Karpas-422 (cell line): Measurements from ENCODE around the gene MOBP. TPM values are rescaled to one million over a fixed set of nuclear protein-coding genes. Genes with fewer than 3 reads are reported as not detected.

ENCODE experiments used
- DNase-seq: peaks from one replicate; pipeline ENCODE4 v3.0.0-alpha.2; 2015
- H2AFZ ChIP-seq: fragments of 200-600 bp; sonication (generic); 2 replicates; pipeline ENCODE4 v1.6.1; 2014; ENCODE audit warnings: antibody characterized with exemption, low read length, mixed read lengths
- H3K27ac ChIP-seq: fragments of 200-600 bp; sonication (generic); 2 replicates; pipeline ENCODE4 v1.5.1; 2014; ENCODE audit warnings: mild to moderate bottlenecking, low read length, moderate library complexity
- H3K27me3 ChIP-seq: fragments of 200-600 bp; sonication (generic); 2 replicates; pipeline ENCODE4 v1.6.1; 2014; ENCODE audit warnings: low read length, mixed read lengths
- H3K36me3 ChIP-seq: fragments of 200-600 bp; sonication (generic); 2 replicates; pipeline ENCODE4 v1.6.1; 2014; ENCODE audit warnings: low read length, mixed read lengths; ENCODE audit not compliant: insufficient read depth
- H3K4me1 ChIP-seq: fragments of 200-600 bp; sonication (generic); 2 replicates; pipeline ENCODE4 v1.6.1; 2014; ENCODE audit warnings: mild to moderate bottlenecking, low read length, mixed read lengths
- H3K4me2 ChIP-seq: fragments of 200-600 bp; sonication (generic); 2 replicates; pipeline ENCODE4 v1.6.1; 2014; ENCODE audit warnings: low read length, low read depth, mild to moderate bottlenecking; ENCODE audit not compliant: poor library complexity, severe bottlenecking
- H3K4me3 ChIP-seq: fragments of 200-600 bp; sonication (generic); 2 replicates; pipeline ENCODE4 v1.5.1; 2014; ENCODE audit warnings: mild to moderate bottlenecking, antibody characterized with exemption, low read length, mixed read lengths
- H3K79me2 ChIP-seq: fragments of 200-600 bp; sonication (generic); 2 replicates; pipeline ENCODE4 v1.6.1; 2014; ENCODE audit warnings: mild to moderate bottlenecking, low read length, mixed read lengths
- H3K9ac ChIP-seq: fragments of 200-600 bp; sonication (generic); 2 replicates; pipeline ENCODE4 v1.6.0; 2014; ENCODE audit warnings: low read length
- H3K9me2 ChIP-seq: fragments of 200-600 bp; sonication (generic), shearing (Covaris generic); replicated peaks from 2 replicates; pipeline ENCODE4 v1.6.0; 2014; ENCODE audit warnings: mild to moderate bottlenecking, low read length, moderate library complexity; ENCODE audit not compliant: insufficient read depth
- H3K9me3 ChIP-seq: fragments of 300-700, 200-600 bp; sonication (generic); 2 replicates; pipeline ENCODE4 v1.6.1; 2014; ENCODE audit warnings: low read length, mixed read lengths
- H4K20me1 ChIP-seq: fragments of 200-600 bp; sonication (generic); 2 replicates; pipeline ENCODE4 v1.6.1; 2014; ENCODE audit warnings: mild to moderate bottlenecking, antibody characterized with exemption, low read length, low read depth; ENCODE audit not compliant: insufficient read depth
- total RNA-seq: library from RNA; depleted of rRNA; stranded (reverse); fragments of >200 nt; shearing (Covaris generic); gene quantifications from 2 replicates; pipeline ENCODE4 v1.2.3, GENCODE V29; 2014; ENCODE audit warnings: low replicate concordance

The MOBP gene
- total RNA-seq, 1 experiment from 2014 or later, result not detected

DNA sequence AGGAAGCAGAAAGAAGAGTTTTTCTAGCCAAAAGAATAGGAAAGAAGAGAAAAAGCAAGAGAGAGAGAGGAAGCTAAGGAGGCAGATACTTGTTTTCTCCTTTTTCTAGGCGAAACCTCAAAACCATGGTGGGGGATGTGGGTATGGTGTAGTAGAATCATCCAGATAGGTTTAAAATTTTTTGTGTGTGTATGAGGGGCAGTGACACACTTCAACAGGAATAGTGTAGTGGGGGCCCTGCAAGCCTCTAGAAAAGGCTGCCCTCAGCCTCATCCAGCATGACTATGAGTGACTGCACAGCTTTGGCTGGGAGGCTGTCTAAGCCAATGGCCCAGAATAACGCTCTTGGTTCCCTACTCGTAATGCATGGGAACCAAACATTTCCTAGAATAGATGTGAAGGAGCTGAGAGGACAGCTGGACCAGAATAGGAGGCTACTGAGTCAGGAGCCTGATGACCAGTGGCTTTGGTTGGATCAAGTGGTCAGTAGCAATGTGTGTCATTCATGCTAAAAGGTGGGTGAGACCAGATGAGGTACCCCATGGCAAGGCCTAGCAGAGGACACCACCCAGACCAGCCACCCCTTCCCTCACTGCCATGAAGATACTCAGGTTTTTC, 24.4 kb downstream of the MOBP start:
- no peaks in the 10 kb centered on the region for H3K4me1 ChIP-seq
- H2AFZ ChIP-seq, result no peak overlapping the region
- H3K27ac ChIP-seq, result no peak overlapping the region
- H3K4me3 ChIP-seq, result no peak overlapping the region
- no peak for DNase-seq
- no peaks in the 10 kb centered on the region for H3K9me3 ChIP-seq
- H4K20me1 ChIP-seq, result no peaks in the 10 kb centered on the region
- no peak overlapping the region for H3K4me2 ChIP-seq
- H3K9me2 ChIP-seq, result no peaks in the 10 kb centered on the region
- no peaks in the 10 kb centered on the region for H3K36me3 ChIP-seq
- H3K9ac ChIP-seq, result no peak overlapping the region
- H3K79me2 ChIP-seq, result no peaks in the 10 kb centered on the region
- H3K27me3 ChIP-seq, result 0 out of 2 replicates have a peak, but pooled peaks cover 5% of the 10 kb centered on the region

- no peak for DNase-seq
- H4K20me1 ChIP-seq, result no peaks in the 10 kb centered on the region
- no peaks in the 10 kb centered on the region for H3K79me2 ChIP-seq
- no peak overlapping the region for H3K4me2 ChIP-seq
- H3K4me3 ChIP-seq, result no peak overlapping the region
- H3K9ac ChIP-seq, result no peak overlapping the region
- H3K36me3 ChIP-seq, result no peaks in the 10 kb centered on the region
- H2AFZ ChIP-seq, result no peak overlapping the region
- H3K27me3 ChIP-seq, result no peaks in the 10 kb centered on the region
- H3K4me1 ChIP-seq, result no peaks in the 10 kb centered on the region
- no peaks in the 10 kb centered on the region for H3K9me3 ChIP-seq
- H3K9me2 ChIP-seq, result no peaks in the 10 kb centered on the region
- no peak overlapping the region for H3K27ac ChIP-seq
Measured at GRCh38 chr3:39494781-39495180, 27.3 kb downstream of the MOBP start.

DNA sequence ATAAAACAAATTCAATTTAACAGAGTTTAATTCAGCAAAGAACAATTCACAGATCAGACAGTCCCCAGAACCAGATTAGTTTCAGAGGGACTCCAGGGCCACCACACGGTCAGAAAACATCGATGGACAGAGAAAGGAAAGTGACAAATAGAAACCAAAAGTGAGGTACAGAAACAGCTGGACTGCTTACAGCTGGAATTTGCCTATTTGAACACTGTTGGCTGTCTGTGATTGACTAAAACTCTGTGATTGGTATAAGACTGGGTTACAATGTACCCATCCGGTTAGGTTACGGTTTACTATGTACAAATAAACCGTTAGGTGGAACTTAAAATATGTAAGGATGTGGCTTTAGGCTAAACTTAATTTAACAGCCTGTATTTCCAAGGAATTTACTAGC, 30.3 kb downstream of the MOBP start:
- no peak for DNase-seq
- no peak overlapping the region for H3K9ac ChIP-seq
- no peak overlapping the region for H3K4me3 ChIP-seq
- no peaks in the 10 kb centered on the region for H3K9me3 ChIP-seq
- no peak overlapping the region for H2AFZ ChIP-seq
- no peaks in the 10 kb centered on the region for H3K9me2 ChIP-seq
- no peak overlapping the region for H3K27ac ChIP-seq
- H4K20me1 ChIP-seq, result no peaks in the 10 kb centered on the region
- no peaks in the 10 kb centered on the region for H3K36me3 ChIP-seq
- H3K4me1 ChIP-seq, result no peaks in the 10 kb centered on the region
- H3K4me2 ChIP-seq, result no peak overlapping the region
- no peaks in the 10 kb centered on the region for H3K27me3 ChIP-seq
- H3K79me2 ChIP-seq, result no peaks in the 10 kb centered on the region

DNA sequence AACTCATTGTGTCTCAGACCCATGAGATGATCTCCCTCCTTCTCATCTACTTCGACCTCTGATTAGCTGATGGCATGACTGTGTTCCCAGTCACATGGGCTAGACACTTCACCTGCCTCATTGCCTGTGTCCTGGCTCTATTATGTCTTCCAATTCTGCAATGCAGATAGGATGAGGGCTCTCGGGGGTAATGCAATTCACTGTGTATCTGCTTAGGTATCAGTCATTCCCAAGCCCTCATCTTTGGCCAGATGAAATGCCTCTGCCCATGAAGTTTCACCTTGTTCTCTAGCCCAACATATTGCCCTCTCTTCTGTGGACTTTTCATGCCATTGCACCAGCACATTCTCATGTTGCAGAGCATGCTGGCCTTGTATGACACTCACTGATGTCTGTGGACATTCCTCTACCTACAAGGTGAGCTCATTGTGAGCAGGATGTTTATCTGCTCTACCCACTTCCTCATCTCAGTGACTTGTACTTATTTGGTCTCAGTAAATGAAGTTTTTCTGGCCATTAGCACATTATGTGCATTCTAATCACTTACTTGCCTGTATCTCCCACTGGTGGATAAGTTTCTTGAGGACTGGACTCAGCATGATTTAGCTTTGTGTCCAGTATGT, 32.3 kb downstream of the MOBP start:
- no peak overlapping the region for H2AFZ ChIP-seq
- no peak for DNase-seq
- H3K36me3 ChIP-seq, result no peaks in the 10 kb centered on the region
- no peaks in the 10 kb centered on the region for H3K79me2 ChIP-seq
- H3K27ac ChIP-seq, result no peak overlapping the region
- H3K4me2 ChIP-seq, result no peak overlapping the region
- no peaks in the 10 kb centered on the region for H3K4me1 ChIP-seq
- no peaks in the 10 kb centered on the region for H3K9me3 ChIP-seq
- H3K9me2 ChIP-seq, result no peaks in the 10 kb centered on the region
- H3K4me3 ChIP-seq, result no peak overlapping the region
- H3K27me3 ChIP-seq, result no peaks in the 10 kb centered on the region
- no peaks in the 10 kb centered on the region for H4K20me1 ChIP-seq
- no peak overlapping the region for H3K9ac ChIP-seq

DNA sequence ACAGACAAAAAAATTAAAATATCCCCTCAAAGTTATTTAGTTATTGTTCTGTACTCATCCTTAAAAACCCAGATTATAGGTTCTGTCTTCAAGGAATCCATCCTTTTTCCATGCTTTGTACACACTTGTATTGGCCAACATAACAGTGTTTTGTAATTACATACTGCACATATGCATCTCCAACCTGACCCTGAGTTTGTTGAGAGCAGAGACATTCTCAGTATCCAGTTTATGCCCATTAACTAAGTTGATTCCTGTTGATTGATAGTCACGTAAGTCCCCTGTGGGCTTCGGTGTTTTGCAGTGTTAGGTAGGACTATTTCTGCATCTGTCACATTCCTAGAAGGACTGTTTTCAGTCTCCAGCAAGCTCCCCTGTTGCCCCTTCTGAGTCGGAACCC, 33.6 kb downstream of the MOBP start:
- Histone ChIP-seq H3K4me3 (no peak overlapping the region), H3K27me3 (no peaks in the 10 kb centered on the region), H3K79me2 (no peaks in the 10 kb centered on the region), H3K9me2 (no peaks in the 10 kb centered on the region), H3K4me1 (no peaks in the 10 kb centered on the region), H3K9me3 (no peaks in the 10 kb centered on the region), H3K27ac (no peak overlapping the region), H3K4me2 (no peak overlapping the region), H4K20me1 (no peaks in the 10 kb centered on the region), H2AFZ (no peak overlapping the region), H3K36me3 (no peaks in the 10 kb centered on the region), H3K9ac (no peak overlapping the region)
- no peak for DNase-seq

DNA sequence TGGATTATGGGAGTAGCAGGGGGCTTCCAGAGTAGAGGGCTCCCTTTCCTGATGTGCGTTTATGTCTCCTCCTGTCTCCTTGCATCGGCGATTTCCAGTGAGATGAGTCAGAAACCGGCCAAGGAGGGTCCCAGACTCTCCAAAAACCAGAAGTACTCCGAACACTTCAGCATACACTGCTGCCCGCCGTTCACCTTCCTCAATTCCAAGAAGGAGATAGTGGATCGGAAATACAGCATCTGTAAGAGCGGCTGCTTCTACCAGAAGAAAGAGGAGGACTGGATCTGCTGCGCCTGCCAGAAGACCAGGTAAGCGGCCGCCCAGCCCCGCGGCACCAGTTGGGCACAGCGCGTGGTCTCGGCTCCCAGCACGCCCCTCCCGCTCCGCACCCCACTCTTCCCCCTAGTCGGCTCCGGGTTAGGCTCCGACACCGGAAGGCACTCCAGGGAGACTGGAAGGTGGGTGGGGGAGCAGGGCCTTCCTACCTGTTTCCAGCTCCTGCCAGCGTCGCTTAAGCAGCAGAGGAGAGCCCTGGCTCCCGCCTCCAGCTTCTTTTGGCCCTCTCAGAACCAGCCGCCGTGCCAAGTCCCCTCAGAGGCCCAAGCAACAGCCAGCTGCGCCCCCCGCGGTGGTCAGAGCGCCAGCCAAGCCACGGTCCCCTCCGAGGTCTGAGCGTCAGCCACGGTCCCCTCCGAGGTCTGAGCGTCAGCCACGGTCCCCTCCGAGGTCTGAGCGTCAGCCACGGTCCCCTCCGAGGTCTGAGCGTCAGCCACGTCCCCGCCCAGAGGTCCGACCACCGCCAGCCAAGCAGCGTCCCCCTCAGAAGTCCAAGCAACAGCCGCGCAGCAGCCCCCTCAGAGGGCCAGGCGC, 34.7 kb downstream of the MOBP start:
- Histone ChIP-seq H3K4me3 (no peak overlapping the region), H2AFZ (no peak overlapping the region), H3K27me3 (no peaks in the 10 kb centered on the region), H3K9me2 (no peaks in the 10 kb centered on the region), H3K4me2 (no peak overlapping the region), H3K4me1 (no peaks in the 10 kb centered on the region), H3K36me3 (no peaks in the 10 kb centered on the region), H3K79me2 (no peaks in the 10 kb centered on the region), H3K9me3 (no peaks in the 10 kb centered on the region), H3K9ac (no peak overlapping the region), H3K27ac (no peak overlapping the region), H4K20me1 (no peaks in the 10 kb centered on the region)
- no peak for DNase-seq

DNA sequence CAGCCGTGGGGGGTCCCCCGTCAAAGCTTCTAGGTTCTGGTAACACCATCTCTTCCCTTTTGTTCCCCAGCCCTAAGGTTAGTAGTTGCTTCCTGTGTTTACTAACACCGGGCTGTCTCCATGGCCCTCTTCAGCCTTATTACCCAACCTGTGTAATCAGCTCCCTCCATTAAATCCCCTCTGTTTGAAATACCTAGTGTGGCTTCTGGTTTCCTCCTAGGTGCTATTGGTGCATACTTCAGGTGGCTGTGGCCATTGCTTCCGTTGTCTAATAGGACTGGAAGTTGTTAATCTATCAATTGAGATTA, 35.3 kb downstream of the MOBP start:
- H3K27me3 ChIP-seq, result no peaks in the 10 kb centered on the region
- H3K9ac ChIP-seq, result no peak overlapping the region
- H3K27ac ChIP-seq, result no peak overlapping the region
- H3K9me3 ChIP-seq, result no peaks in the 10 kb centered on the region
- no peaks in the 10 kb centered on the region for H4K20me1 ChIP-seq
- no peak for DNase-seq
- no peak overlapping the region for H2AFZ ChIP-seq
- H3K79me2 ChIP-seq, result no peaks in the 10 kb centered on the region
- no peaks in the 10 kb centered on the region for H3K4me1 ChIP-seq
- no peak overlapping the region for H3K4me3 ChIP-seq
- no peaks in the 10 kb centered on the region for H3K9me2 ChIP-seq
- H3K4me2 ChIP-seq, result no peak overlapping the region
- H3K36me3 ChIP-seq, result no peaks in the 10 kb centered on the region

DNA sequence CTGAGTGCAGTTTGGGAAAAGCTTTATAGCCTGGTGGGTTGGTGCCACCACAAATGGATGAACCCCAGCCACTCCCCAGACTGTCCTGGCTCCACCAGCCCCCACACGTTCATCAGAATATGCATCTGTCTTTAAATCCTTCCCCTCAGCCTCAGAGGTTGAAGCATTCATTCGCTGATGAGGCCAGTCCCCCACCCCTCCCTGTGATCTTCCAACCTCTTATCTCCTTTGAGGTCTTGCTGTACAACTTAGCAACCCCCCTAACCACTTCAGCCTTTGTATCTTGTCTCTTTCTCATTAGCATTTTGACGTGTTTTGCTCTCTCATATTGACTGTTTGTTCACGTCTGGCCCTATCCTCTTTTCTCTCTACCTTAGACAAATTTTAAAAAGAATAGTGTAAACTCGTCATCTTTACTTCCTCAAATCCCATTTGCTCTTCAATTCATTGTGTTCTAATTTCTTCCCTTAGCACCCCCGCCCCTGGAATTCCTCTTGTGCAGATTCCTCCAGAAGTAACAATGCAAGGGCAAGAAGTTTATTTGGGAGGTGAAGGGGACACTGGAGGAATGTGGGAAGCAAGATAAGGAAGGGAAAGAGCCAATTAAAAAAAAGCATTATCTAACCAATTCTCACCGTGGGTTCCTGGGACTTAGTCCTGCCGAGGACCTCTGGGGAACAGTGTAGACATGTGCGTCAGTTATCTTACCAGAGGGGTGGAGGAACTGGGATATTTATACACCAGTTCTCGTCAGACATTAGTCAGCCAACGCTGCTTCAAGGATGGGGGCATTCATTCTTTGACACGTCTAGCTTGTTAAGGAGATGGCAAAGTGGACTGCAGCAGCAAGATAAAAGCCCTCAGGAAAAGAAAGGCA, 38.6 kb downstream of the MOBP start:
- no peaks in the 10 kb centered on the region for H3K79me2 ChIP-seq
- no peaks in the 10 kb centered on the region for H3K4me1 ChIP-seq
- no peak overlapping the region for H3K4me3 ChIP-seq
- DNase-seq, result no peak
- no peak overlapping the region for H3K4me2 ChIP-seq
- no peak overlapping the region for H3K27ac ChIP-seq
- H3K27me3 ChIP-seq, result no peaks in the 10 kb centered on the region
- H3K9me3 ChIP-seq, result no peaks in the 10 kb centered on the region
- no peaks in the 10 kb centered on the region for H4K20me1 ChIP-seq
- no peaks in the 10 kb centered on the region for H3K36me3 ChIP-seq
- no peaks in the 10 kb centered on the region for H3K9me2 ChIP-seq
- H3K9ac ChIP-seq, result no peak overlapping the region
- H2AFZ ChIP-seq, result no peak overlapping the region
